ENCODE data around the gene BRD9. TPM values are rescaled to one million over a fixed set of nuclear protein-coding genes. Genes with fewer than 3 reads are reported as not detected.

BRD9 gene
- total and polyA plus RNA-seq, 2 of the 13 experiments (the other 11 are each of a cell fraction or from before 2014, with no cell fraction given), result 5.2 to 22.9 TPM

GRCh38 chr5:892394-893136, at the start of gene BRD9, which contains the start of gene TRIP13 (continued):
- TF ChIP-seq IKZF4 (CRISPR knock-in tag; IDR thresholded peaks at IDR 0.05; ENCODE audit: borderline replicate concordance, low read depth, not compliant biosample characterization) (no peak), RFXANK (CRISPR knock-in tag; IDR thresholded peaks at IDR 0.05) (no peak), ZNF703 (CRISPR knock-in tag; IDR thresholded peaks at IDR 0.05; ENCODE audit: borderline replicate concordance) (no peak), USF2 (IDR thresholded peaks at IDR 0.05; ENCODE audit: low read depth, low read length) (no peak), USF2 (CRISPR knock-in tag; IDR thresholded peaks at IDR 0.05; ENCODE audit: borderline replicate concordance) (no peak), SPEN (CRISPR knock-in tag; IDR thresholded peaks at IDR 0.05; ENCODE audit: low read depth) (peak; percentile 85), ZFAT (CRISPR knock-in tag; conservative IDR thresholded peaks at IDR 0.05) (peak; percentile 89; the same call in 1 of the 2 replicates), TBX2 (CRISPR knock-in tag; IDR thresholded peaks at IDR 0.05; ENCODE audit: borderline replicate concordance) (peak; percentile 35; the same call in 1 of the 2 replicates), PCBP1 (IDR thresholded peaks at IDR 0.05; ENCODE audit: borderline replicate concordance, low read depth, low read length) (no peak), ZNF564 (CRISPR knock-in tag; IDR thresholded peaks at IDR 0.05) (peak; percentile 73; the same call in 1 of the 2 replicates), CEBPB (IDR thresholded peaks at IDR 0.05; ENCODE audit: borderline replicate concordance, low read depth, low read length) (no peak), RBM39 (IDR thresholded peaks at IDR 0.05; ENCODE audit: low read depth, low read length, poor library complexity, severe bottlenecking) (peak; percentile 47), PRMT3 (CRISPR knock-in tag; IDR thresholded peaks at IDR 0.05; ENCODE audit: borderline replicate concordance, low read depth) (no peak), SATB2 (CRISPR knock-in tag; IDR thresholded peaks at IDR 0.05) (0 out of 2 replicates have a peak, but pooled peaks have one; percentile 29), ZNF674 (CRISPR knock-in tag; IDR thresholded peaks at IDR 0.05; ENCODE audit: low read depth) (peak; percentile 65; the same call in 1 of the 2 replicates), ATF6 (CRISPR knock-in tag; conservative IDR thresholded peaks at IDR 0.05) (no peak), IKZF5 (CRISPR knock-in tag; IDR thresholded peaks at IDR 0.05) (peak; percentile 28; the same call in 1 of the 2 replicates), LBX2 (CRISPR knock-in tag; IDR thresholded peaks at IDR 0.05; ENCODE audit: borderline replicate concordance) (no peak), ZNF776 (CRISPR knock-in tag; IDR thresholded peaks at IDR 0.05) (peak; percentile 83; the same call in 1 of the 2 replicates), DNMT3B (CRISPR knock-in tag; conservative IDR thresholded peaks at IDR 0.05) (no peak), PAX8 (CRISPR knock-in tag; IDR thresholded peaks at IDR 0.05; ENCODE audit: borderline replicate concordance) (no peak), ZNF263 (CRISPR knock-in tag; IDR thresholded peaks at IDR 0.05) (peak; percentile 75), JUND (CRISPR knock-in tag; IDR thresholded peaks at IDR 0.05) (no peak), POLR2AphosphoS2 (IDR thresholded peaks at IDR 0.05; ENCODE audit: low read depth, low read length) (no peak), RELA (CRISPR knock-in tag; IDR thresholded peaks at IDR 0.05) (no peak)

All from HepG2 (cell line).